IMR-90 (cell line): ENCODE measurements around the gene AOPEP. TPM values are rescaled to one million over a fixed set of nuclear protein-coding genes. Genes with fewer than 3 reads are reported as not detected.

ENCODE experiments used
- ATAC-seq: fragments of 200-7000 bp; cut with Tn5 transposase; 2 replicates; pipeline ENCODE4 v1.9.1; 2020; ENCODE audit warnings: low read depth, mild to moderate bottlenecking, moderate library complexity
- BruUV-seq: library from RNA; stranded (reverse); fragments of 400-500 nt; replicated peaks from 2 replicates; lab custom pipeline; 2021; lab: Mats Ljungman, UMichigan
- CTCF ChIA-PET: fragments of 300-600 bp; formaldehyde crosslinking; extraction: SDS; loops from one replicate; lab custom pipeline; 2021; ENCODE audit warnings: antibody characterized with exemption; lab: Yijun Ruan, JAX
- POLR2A ChIA-PET: fragments of 300-600 bp; sonication (Branson Sonifier 250); formaldehyde crosslinking; loops from one replicate; lab custom pipeline; 2022; ENCODE audit warnings: antibody characterized with exemption; ENCODE audit not compliant: unreplicated experiment; lab: Charles Lee
- DNase-seq: peaks from one replicate; pipeline ENCODE4 v3.0.0; 2013
- H2AFZ ChIP-seq: replicated peaks from 2 replicates; pipeline ENCODE3; 2013; ENCODE audit warnings: low read length, mild to moderate bottlenecking; ENCODE audit not compliant: poor library complexity
- H2AK5ac ChIP-seq: 2 replicates; pipeline ENCODE4 v1.6.1; 2013; ENCODE audit warnings: low read depth, low read length, inconsistent platforms
- H2AK9ac ChIP-seq: replicated peaks from 2 replicates; pipeline ENCODE3; 2013; ENCODE audit warnings: mild to moderate bottlenecking, low read depth, low read length, moderate library complexity; ENCODE audit not compliant: poor library complexity
- H2BK120ac ChIP-seq: 2 replicates; pipeline ENCODE4 v1.6.1; 2013; ENCODE audit warnings: low read depth, low read length, inconsistent platforms
- H2BK15ac ChIP-seq: 3 replicates; pipeline ENCODE4 v1.6.1; 2013; ENCODE audit warnings: low read depth, low read length, inconsistent platforms
- H2BK20ac ChIP-seq: 2 replicates; pipeline ENCODE4 v1.6.1; 2013; ENCODE audit warnings: low read depth, mild to moderate bottlenecking, inconsistent platforms, low read length, moderate library complexity
- H2BK5ac ChIP-seq: 2 replicates; pipeline ENCODE4 v1.6.1; 2013; ENCODE audit warnings: mild to moderate bottlenecking, low read depth, low read length, inconsistent platforms; ENCODE audit not compliant: poor library complexity, severe bottlenecking
- H3K14ac ChIP-seq: replicated peaks from 2 replicates; pipeline ENCODE4 v1.6.1; 2013; ENCODE audit warnings: low read depth, low read length, inconsistent platforms
- H3K18ac ChIP-seq: 2 replicates; pipeline ENCODE4 v1.6.1; 2013; ENCODE audit warnings: low read depth, low read length, control low read depth
- H3K23ac ChIP-seq: 2 replicates; pipeline ENCODE4 v1.6.1; 2013; ENCODE audit warnings: low read depth, low read length, inconsistent platforms
- H3K27ac ChIP-seq: 2 replicates; pipeline ENCODE4 v1.5.1; 2013; ENCODE audit warnings: mild to moderate bottlenecking, control low read depth, low read length; ENCODE audit not compliant: insufficient read depth
- H3K27me3 ChIP-seq: 2 replicates; pipeline ENCODE4 v1.6.1; 2013; ENCODE audit warnings: low read length; ENCODE audit not compliant: control insufficient read depth, insufficient read depth
- H3K36me3 ChIP-seq: 2 replicates; pipeline ENCODE4 v1.6.1; 2013; ENCODE audit warnings: low read length, mixed read lengths; ENCODE audit not compliant: control insufficient read depth, insufficient read depth
- H3K4ac ChIP-seq: 2 replicates; pipeline ENCODE4 v1.6.1; 2013; ENCODE audit warnings: low read depth, low read length, inconsistent platforms
- H3K4me1 ChIP-seq: 2 replicates; pipeline ENCODE4 v1.6.1; 2013; ENCODE audit warnings: low read length, mixed read lengths; ENCODE audit not compliant: control insufficient read depth, insufficient read depth
- H3K4me2 ChIP-seq: 2 replicates; pipeline ENCODE4 v1.6.1; 2013; ENCODE audit warnings: low read depth, mild to moderate bottlenecking, control low read depth, low read length, moderate library complexity
- H3K4me3 ChIP-seq: 2 replicates; pipeline ENCODE4 v1.5.1; 2013; ENCODE audit warnings: low read depth, mild to moderate bottlenecking, control low read depth, low read length, moderate library complexity; ENCODE audit not compliant: insufficient read depth
- H3K56ac ChIP-seq: 2 replicates; pipeline ENCODE4 v1.6.1; 2013; ENCODE audit warnings: low read length, inconsistent platforms; ENCODE audit not compliant: insufficient read depth; ENCODE audit errors: extremely low read depth
- H3K79me1 ChIP-seq, 2 experiments: 2 replicates each; pipeline ENCODE4 v1.6.1; 2013; ENCODE audit warnings: low read length in 2 of 2, inconsistent platforms in 1 of 2, low read depth in 1 of 2
- H3K9ac ChIP-seq: 2 replicates; pipeline ENCODE4 v1.6.1; 2013; ENCODE audit warnings: low read depth, low read length, control low read depth
- H3K9me1 ChIP-seq: 2 replicates; pipeline ENCODE4 v1.6.1; 2013; ENCODE audit warnings: low read length, inconsistent platforms; ENCODE audit not compliant: insufficient read depth
- H3K9me3 ChIP-seq: 2 replicates; pipeline ENCODE4 v1.6.1; 2013; ENCODE audit warnings: low read length; ENCODE audit not compliant: control insufficient read depth, insufficient read depth
- H4K20me1 ChIP-seq: 2 replicates; pipeline ENCODE4 v1.6.1; 2013; ENCODE audit warnings: low read length, inconsistent platforms; ENCODE audit not compliant: insufficient read depth
- H4K5ac ChIP-seq: 2 replicates; pipeline ENCODE4 v1.6.1; 2013; ENCODE audit warnings: mild to moderate bottlenecking, low read depth, low read length, control low read depth
- H4K8ac ChIP-seq, 2 experiments: 2 replicates each; pipeline ENCODE4 v1.6.1; 2013; ENCODE audit warnings: low read depth in 2 of 2, low read length in 2 of 2, control low read depth in 1 of 2, inconsistent platforms in 1 of 2
- H4K91ac ChIP-seq: 2 replicates; pipeline ENCODE4 v1.6.1; 2013; ENCODE audit warnings: low read depth, low read length, inconsistent platforms; ENCODE audit not compliant: insufficient read depth
- CEBPB ChIP-seq: IDR thresholded peaks from 2 replicates; pipeline ENCODE4 v1.6.1; 2012; ENCODE audit warnings: low read depth, low read length, improper control_type of control experiment
- FOS ChIP-seq: fragments of 150-350 bp; IDR thresholded peaks from 2 replicates; pipeline ENCODE4 v1.6.1; 2016; ENCODE audit warnings: low read depth, low read length
- MAFK ChIP-seq: IDR thresholded peaks from 2 replicates; pipeline ENCODE4 v1.6.1; 2012; ENCODE audit warnings: low read depth, low read length, improper control_type of control experiment
- MAZ ChIP-seq: IDR thresholded peaks from 2 replicates; pipeline ENCODE4 v1.6.1; 2012; ENCODE audit warnings: low read depth, mild to moderate bottlenecking, low read length, improper control_type of control experiment, moderate library complexity, borderline replicate concordance
- NFE2L2 ChIP-seq: fragments of 150-350 bp; IDR thresholded peaks from 2 replicates; pipeline ENCODE4 v1.6.1; 2016; ENCODE audit warnings: low read depth, mild to moderate bottlenecking, low read length
- RAD21 ChIP-seq: IDR thresholded peaks from 2 replicates; pipeline ENCODE4 v1.6.1; 2012; ENCODE audit warnings: low read length, improper control_type of control experiment
- RCOR1 ChIP-seq: IDR thresholded peaks from 2 replicates; pipeline ENCODE4 v1.6.1; 2012; ENCODE audit warnings: mild to moderate bottlenecking, low read length, improper control_type of control experiment; ENCODE audit not compliant: insufficient replicate concordance
- WGBS, 2 experiments: methylation state at CpG; one replicate each; pipeline versions ENCODE4 v1.1.5 to v1.1.7; 2013; ENCODE audit warnings: missing lambda C conversion rate in 2 of 2; ENCODE audit not compliant: insufficient read length in 1 of 2; ENCODE audit errors: extremely low coverage in 2 of 2; 5-methylcytosine and 5-hydroxymethylcytosine counted together
- dilution Hi-C: fragments of 300-500 bp; cut with HindIII; formaldehyde crosslinking; loops from one replicate; pipeline ENCODE4 v1.14.3; 2018; ENCODE audit warnings: low sequenced_read_pairs; ENCODE audit not compliant: unreplicated experiment
- in situ Hi-C: fragments of 300-500 bp; cut with MboI; formaldehyde crosslinking; loops from 3 replicates; pipeline ENCODE4 v1.14.3; 2019; ENCODE audit warnings: low sequenced_read_pairs, inconsistent platforms, mixed read lengths
- intact Hi-C: fragments of 100-400 bp; cut with micrococcal nuclease; formaldehyde crosslinking; loops from 2 replicates; pipeline ENCODE4 v1.10.0; 2022
- polyA plus RNA-seq, 3 experiments: library from polyadenylated mRNA; depleted of rRNA; stranded (reverse); fragments of >200 nt; gene quantifications; 2 replicates each; pipeline ENCODE4 v1.2.3, GENCODE V29; 2012; ENCODE audit warnings: low replicate concordance in 1 of 3
- total RNA-seq: library from RNA; depleted of rRNA; stranded (reverse); fragments of >200 nt; gene quantifications from 2 replicates; pipeline ENCODE4 v1.2.3, GENCODE V29; 2012
- TF ChIP-seq, protein P1 (sequence below): fragments of 150-350 bp; IDR thresholded peaks from 2 replicates; pipeline ENCODE4 v1.6.1; 2016; ENCODE audit warnings: low read depth, mild to moderate bottlenecking, low read length, moderate library complexity, borderline replicate concordance

The AOPEP gene
- total and polyA plus RNA-seq, 2 of the 4 experiments (the other 2 are of a cell fraction) = 34.9 to 38.7 TPM

- no peak overlapping the region for H3K56ac ChIP-seq
- BruUV-seq = no TSS peak
- no peak overlapping the region for H2BK5ac ChIP-seq
- dilution Hi-C loops (no loop called here), in situ Hi-C loops (no loop called here), intact Hi-C loops (no loop called here)
- no peak overlapping the region for H2AK9ac ChIP-seq
- ATAC-seq = no peak
- no peak overlapping the region for H3K18ac ChIP-seq
- WGBS, 2 experiments = 100% methylated on average over 2 of the region's 3 CpGs; no CpG with 5 or more reads in 1 of the 2 experiments
- no peak overlapping the region for H2BK15ac ChIP-seq
- H3K4me1 ChIP-seq = no peaks in the 10 kb centered on the region
- H3K9me1 ChIP-seq = peaks cover 9% of the 10 kb centered on the region
- no peak overlapping the region for H3K4me3 ChIP-seq
- POLR2A ChIA-PET = no interaction called here
- H3K36me3 ChIP-seq = no peaks in the 10 kb centered on the region
- no peaks in the 10 kb centered on the region for H3K9me3 ChIP-seq
- H3K23ac ChIP-seq = no peak overlapping the region
- peak overlapping the region; percentile 86 for H2AFZ ChIP-seq
- H2BK20ac ChIP-seq = no peak overlapping the region
- H3K4ac ChIP-seq = no peak overlapping the region
- H4K20me1 ChIP-seq = no peaks in the 10 kb centered on the region
- no peak overlapping the region for H2AK5ac ChIP-seq
- H3K79me1 ChIP-seq = peaks cover 18 to 29% of the 10 kb centered on the region in 2 experiments
- no peaks in the 10 kb centered on the region for H3K27me3 ChIP-seq
- TF ChIP-seq NFE2L2 (no peak), RCOR1 (no peak), FOS (no peak), MAZ (no peak), CEBPB (no peak), MAFK (no peak), RAD21 (no peak)
- TF ChIP-seq, protein P1, sequence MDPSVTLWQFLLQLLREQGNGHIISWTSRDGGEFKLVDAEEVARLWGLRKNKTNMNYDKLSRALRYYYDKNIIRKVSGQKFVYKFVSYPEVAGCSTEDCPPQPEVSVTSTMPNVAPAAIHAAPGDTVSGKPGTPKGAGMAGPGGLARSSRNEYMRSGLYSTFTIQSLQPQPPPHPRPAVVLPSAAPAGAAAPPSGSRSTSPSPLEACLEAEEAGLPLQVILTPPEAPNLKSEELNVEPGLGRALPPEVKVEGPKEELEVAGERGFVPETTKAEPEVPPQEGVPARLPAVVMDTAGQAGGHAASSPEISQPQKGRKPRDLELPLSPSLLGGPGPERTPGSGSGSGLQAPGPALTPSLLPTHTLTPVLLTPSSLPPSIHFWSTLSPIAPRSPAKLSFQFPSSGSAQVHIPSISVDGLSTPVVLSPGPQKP = no peak
- no peak overlapping the region for H3K14ac ChIP-seq
- H3K27ac ChIP-seq = no peak overlapping the region
- H4K5ac ChIP-seq = peak overlapping the region; percentile 25; the same call in 1 of the 2 replicates
- no peak overlapping the region for H2BK120ac ChIP-seq
- no peak overlapping the region for H3K4me2 ChIP-seq
- peak overlapping the region; percentile 85 to 94; a peak in 3 of 4 replicates for H4K8ac ChIP-seq
- no peak for DNase-seq
- no peak overlapping the region for H3K9ac ChIP-seq
- CTCF ChIA-PET = interaction anchor here (1.0 kb wide), 1 partner anchor 10 kb away, joined by 3 read pairs; no protein-coding TSS in a partner anchor
- H4K91ac ChIP-seq = no peak overlapping the region
Observed at GRCh38 chr9:94725293-94725692, 1.2 kb upstream of the AOPEP start.
